GM12873 (cell line): ENCODE results near the gene AP1S2.

Source experiments
- TF ChIP-seq, protein P1 (sequence below): IDR thresholded peaks from 2 replicates; pipeline ENCODE4 v1.5.1; 2012; ENCODE audit warnings: low read depth, mild to moderate bottlenecking, moderate library complexity, low read length, control low read depth; ENCODE audit not compliant: insufficient read depth; ENCODE audit errors: missing control alignments

The AP1S2 gene

DNA sequence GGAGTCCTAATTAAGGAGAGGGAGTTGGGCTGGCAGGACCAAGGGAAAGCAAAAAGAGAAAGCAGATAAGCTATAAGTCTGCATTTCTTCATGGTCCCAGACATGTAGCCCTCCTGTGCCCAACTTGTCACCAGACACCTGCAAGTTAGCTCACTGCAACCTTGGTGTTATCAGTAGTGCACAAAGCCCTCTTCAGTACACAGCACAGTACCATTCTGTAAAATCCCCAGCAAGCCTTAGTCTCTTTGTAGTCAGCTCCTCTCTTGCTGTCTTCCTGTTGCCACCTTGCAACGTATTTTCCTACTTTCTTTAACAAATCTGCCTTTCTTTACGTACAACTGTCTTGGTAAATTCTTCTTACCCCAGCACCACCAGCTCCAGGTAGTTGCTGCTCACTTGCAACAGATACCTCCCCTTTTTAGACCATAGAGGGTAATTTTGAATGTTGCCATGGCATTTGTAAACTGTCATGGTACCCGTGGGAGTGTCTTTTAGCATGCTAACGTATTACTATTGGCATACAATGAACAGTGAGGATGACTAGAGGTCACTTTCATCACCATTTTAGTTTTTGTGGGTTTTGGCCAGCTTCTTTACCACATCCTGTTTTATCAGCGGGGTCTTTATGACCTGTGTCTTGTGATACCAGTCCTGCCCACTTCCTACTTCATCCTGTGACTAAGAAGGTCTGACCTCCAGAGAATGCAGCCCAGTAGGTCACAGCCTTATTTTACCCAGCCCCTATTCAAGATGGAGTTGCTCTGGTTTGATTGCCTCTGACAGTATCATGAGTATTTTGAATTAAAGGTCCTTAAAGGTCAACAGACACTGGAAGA, 28.3 kb upstream of the AP1S2 start:
- TF ChIP-seq, protein P1, sequence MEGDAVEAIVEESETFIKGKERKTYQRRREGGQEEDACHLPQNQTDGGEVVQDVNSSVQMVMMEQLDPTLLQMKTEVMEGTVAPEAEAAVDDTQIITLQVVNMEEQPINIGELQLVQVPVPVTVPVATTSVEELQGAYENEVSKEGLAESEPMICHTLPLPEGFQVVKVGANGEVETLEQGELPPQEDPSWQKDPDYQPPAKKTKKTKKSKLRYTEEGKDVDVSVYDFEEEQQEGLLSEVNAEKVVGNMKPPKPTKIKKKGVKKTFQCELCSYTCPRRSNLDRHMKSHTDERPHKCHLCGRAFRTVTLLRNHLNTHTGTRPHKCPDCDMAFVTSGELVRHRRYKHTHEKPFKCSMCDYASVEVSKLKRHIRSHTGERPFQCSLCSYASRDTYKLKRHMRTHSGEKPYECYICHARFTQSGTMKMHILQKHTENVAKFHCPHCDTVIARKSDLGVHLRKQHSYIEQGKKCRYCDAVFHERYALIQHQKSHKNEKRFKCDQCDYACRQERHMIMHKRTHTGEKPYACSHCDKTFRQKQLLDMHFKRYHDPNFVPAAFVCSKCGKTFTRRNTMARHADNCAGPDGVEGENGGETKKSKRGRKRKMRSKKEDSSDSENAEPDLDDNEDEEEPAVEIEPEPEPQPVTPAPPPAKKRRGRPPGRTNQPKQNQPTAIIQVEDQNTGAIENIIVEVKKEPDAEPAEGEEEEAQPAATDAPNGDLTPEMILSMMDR: no peak

DNA sequence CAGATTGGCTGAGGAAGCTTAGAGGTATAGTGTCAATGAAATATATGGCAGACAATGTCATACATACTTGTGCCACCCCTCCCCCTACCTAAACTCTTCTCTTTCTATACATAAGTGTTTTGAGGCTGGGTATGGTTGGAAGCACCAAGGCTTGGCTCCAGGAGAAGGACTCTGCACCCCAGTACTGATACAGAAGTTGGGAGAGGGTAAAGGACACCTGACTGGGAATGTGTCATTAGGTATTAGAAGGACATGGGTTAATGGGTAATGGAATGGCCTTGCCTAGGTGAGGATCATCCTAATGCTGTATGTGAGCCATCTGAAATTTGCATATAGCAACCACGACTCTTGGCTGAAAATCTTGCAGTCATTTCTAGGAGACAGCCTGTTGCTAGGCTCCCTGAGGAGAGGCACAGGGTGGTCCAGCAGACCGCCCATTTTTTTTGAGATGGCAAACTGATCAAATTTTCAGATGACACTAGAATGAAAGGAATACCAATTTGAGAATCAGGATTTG, 26.8 kb upstream of the AP1S2 start:
- TF ChIP-seq, protein P1: no peak

DNA sequence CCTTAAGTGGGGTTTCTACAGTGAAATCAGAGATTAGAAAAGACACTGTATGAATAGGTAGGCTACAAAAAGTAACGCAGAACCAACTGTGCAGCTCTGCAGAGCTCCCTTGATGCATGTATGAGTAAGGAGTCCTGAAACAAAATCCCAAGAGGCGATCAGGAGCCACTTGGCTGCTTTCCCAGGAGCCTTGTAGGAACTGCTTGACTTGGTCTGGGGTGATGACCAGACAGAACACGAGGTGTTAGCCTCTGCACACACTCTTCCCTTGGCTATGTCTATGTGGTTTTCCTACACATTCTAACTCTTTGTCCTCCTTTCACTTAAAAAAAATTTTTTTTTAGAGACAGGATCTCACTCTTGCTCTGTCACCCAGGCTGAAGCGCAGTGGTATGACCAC, 22.8 kb upstream of the AP1S2 start:
- TF ChIP-seq, protein P1: no peak

DNA sequence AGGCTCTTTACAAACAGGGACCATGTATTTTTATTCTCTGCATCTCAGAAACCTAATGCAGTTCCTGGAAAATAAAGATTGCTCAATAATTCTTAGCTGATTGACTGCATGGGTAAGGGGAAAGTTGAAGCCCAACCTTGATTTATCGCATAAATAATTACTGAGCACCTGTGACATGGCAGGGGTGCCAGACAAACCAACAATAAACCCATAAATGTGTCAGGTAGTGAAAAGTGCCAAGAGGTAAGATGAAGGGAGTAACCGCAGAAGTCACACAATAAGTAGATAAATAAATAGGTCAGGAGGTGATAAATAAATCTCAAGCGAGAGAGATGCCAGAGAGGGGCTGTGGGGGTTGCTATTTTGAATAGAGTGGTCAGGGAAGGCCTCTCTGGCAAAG, 20.1 kb upstream of the AP1S2 start:
- TF ChIP-seq, protein P1: no peak

DNA sequence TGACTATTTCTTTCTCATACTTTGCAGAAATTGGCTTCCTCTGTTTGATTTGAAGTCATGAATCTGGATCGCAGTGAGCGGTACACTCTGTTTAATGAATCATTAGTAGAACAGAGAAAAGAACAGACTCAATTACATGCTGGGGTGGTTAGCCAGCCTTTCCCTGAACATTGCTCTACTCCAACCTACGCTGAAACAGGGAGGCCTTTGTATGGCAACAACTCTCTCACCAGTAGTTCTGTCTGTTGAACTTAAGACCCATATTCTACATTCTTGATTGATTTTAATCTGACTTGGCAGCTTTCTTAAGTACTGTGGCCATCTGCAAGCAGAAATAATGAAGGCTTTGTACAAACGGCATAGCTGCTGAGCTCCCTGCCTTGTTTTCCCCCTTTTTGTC, 19.0 kb upstream of the AP1S2 start:
- TF ChIP-seq, protein P1: no peak

DNA sequence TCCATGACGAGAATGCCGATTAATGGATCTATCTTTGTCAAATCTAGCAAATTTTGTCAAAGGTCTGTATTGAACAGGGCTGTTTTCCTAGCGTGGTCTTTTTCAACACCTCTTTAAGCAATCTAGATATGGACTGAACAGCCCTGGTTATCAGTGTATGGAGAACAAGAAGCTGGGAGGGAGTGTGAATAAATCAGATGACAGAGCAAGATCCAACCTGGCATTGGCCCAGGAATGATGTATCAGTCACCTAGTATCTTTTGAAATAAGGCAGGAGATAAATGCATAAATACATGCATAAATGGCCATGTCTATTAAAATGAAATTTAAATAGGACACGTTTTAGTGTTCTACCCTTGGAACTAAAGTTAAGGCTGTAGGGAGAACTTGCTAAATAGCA, 15.7 kb upstream of the AP1S2 start:
- TF ChIP-seq, protein P1: no peak

DNA sequence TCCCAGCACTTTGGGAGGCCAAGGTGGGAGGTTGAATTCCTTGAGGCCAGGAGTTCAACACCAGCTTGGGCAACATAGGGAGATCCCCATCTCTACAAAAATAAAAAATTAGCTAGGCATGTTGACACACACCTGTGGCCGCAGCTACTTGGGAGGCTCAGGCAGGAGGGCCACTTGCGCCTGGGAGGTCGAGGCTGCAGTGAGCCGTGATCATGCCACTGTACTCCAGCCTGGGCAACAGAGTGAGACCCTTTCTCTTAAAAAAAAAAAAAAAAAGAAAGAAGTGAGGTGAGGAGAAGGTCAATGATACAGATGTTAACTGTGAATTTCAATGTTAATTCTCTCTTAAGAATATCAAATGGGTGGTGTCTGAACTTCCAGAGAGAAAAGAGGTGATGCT, 15.1 kb upstream of the AP1S2 start:
- TF ChIP-seq, protein P1: no peak
